Erythroblast (primary cell): ENCODE results near the gene FCGR3A.
"Not testable (repeated sequence)": the region's sequence is repeated elsewhere in the genome, so short reads cannot be mapped to it uniquely, and the experiment has no call there.

ENCODE experiments used
- GATA1 ChIP-seq: IDR thresholded peaks from 2 replicates; pipeline ENCODE4 v1.6.1; 2011; ENCODE audit warnings: low read depth, mild to moderate bottlenecking, control low read depth, low read length, moderate library complexity
- POLR2A ChIP-seq: IDR thresholded peaks from 2 replicates; pipeline ENCODE4 v1.6.1; 2011; ENCODE audit warnings: mild to moderate bottlenecking, low read length

DNA sequence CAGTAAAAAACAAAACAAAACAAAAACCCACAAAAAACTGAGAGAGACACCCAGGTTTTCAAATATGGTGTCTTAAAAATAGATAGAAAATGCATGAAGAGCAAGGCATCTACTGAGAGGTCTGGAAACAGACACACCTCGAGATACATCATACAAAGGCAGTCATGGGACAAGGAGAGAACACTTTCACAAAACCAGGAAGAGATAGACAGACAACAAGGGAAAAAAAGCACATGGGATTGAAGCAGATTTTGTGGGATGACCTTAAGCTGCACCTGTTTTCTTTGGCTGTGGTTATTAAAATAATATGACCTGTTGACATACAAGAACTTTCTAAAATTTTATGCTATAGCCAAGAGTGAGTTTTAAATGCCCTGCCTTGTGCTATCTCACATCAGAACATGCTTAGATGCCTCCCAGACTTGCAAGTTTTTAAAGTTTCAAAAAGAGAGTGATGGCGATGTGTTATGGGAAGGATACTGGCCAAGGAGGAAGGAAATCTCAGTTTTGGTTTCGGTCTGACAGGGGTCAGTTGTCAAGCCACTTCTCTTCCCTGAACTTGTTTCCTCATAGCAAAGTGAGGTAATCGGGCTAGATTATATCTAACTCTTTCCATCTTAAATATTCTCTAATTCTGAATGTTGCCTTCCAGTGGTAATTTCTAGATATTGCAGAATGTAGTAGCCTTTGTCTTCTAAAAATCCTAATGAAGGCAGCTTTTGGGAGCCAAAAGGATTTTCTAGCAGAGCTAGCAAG is 11.5 kb upstream of the FCGR3A start:
- not testable (repeated sequence) for TF ChIP-seq POLR2A, GATA1
